Spleen (tissue), 11 donors: ENCODE results near the gene TMEM86A. TPM values are rescaled to one million over a fixed set of nuclear protein-coding genes. Genes with fewer than 3 reads are reported as not detected.

Experiments used
- DNase-seq: peaks from one replicate; pipeline ENCODE4 v3.0.0-alpha.2; 2020
- H3K27ac ChIP-seq, 8 donors: fragments of 200-600 bp; sonication (generic) in 7 of 8; 1 replicate in 4 of 8; 2 replicates in 4 of 8; pipeline versions ENCODE4 v1.5.0 to v1.8.0; 2016 to 2021; ENCODE audit warnings: inconsistent platforms in 4 of 8, mild to moderate bottlenecking in 4 of 8, moderate library complexity in 1 of 8
- H3K27me3 ChIP-seq, 7 donors: fragments of 200-600 bp; sonication (generic) in 6 of 7; replicated peaks in 1 of 7; 1 replicate in 4 of 7; 2 replicates in 3 of 7; pipeline versions ENCODE4 v1.5.0 to v1.8.0; 2016 to 2021; ENCODE audit warnings: inconsistent platforms in 3 of 7, mild to moderate bottlenecking in 1 of 7
- H3K36me3 ChIP-seq, 6 donors: fragments of 200-600 bp; sonication (generic) in 5 of 6; 1 replicate in 4 of 6; 2 replicates in 2 of 6; pipeline versions ENCODE4 v1.5.0 to v1.8.0; 2016 to 2021; ENCODE audit warnings: inconsistent platforms in 2 of 6
- H3K4me1 ChIP-seq, 6 donors: fragments of 200-600 bp; sonication (generic) in 5 of 6; 1 replicate in 3 of 6; 2 replicates in 3 of 6; pipeline versions ENCODE4 v1.5.0 to v1.8.0; 2016 to 2021; ENCODE audit warnings: inconsistent platforms in 3 of 6
- H3K4me3 ChIP-seq, 8 donors: fragments of 200-600 bp; sonication (generic) in 7 of 8; 1 replicate in 4 of 8; 2 replicates in 4 of 8; pipeline versions ENCODE4 v1.5.0 to v1.8.0; 2016 to 2021; ENCODE audit warnings: inconsistent platforms in 4 of 8, mild to moderate bottlenecking in 4 of 8, moderate library complexity in 2 of 8
- H3K9me3 ChIP-seq, 8 donors: fragments of 200-600 bp; sonication (generic) in 7 of 8; 1 replicate in 4 of 8; 2 replicates in 4 of 8; pipeline versions ENCODE4 v1.5.0 to v1.8.0; 2016 to 2021; ENCODE audit warnings: inconsistent platforms in 4 of 8
- POLR2A ChIP-seq, 3 donors: fragments of 450-650 bp; IDR thresholded peaks; one replicate each; pipeline ENCODE4 v1.5.1; 2017; ENCODE audit warnings: antibody characterized with exemption in 3 of 3, mild to moderate bottlenecking in 1 of 3
- POLR2AphosphoS5 ChIP-seq, 3 donors: sonication (generic); formaldehyde crosslinking; IDR thresholded peaks; one replicate each; pipeline ENCODE4 v1.5.1; 2017; ENCODE audit warnings: antibody characterized with exemption in 3 of 3
- WGBS, 5 donors: extraction: QIAGEN DNeasy Blood & Tissue Kit in 3 of 5; methylation state at CpG; one replicate each; pipeline versions ENCODE4 v1.1.5 to v1.1.7; 2013 to 2018; 5-methylcytosine and 5-hydroxymethylcytosine counted together
- intact Hi-C: fragments of 100-400 bp; cut with DNase I; formaldehyde crosslinking; loops from one replicate; pipeline ENCODE4 v1.15.0; 2023; ENCODE audit warnings: low total_unique reads
- polyA plus RNA-seq, 3 donors: library from polyadenylated mRNA; stranded (reverse); fragments of 200-250 nt; gene quantifications; one replicate each; pipeline ENCODE4 v1.2.1, GENCODE V29; 2013
- total RNA-seq, 7 donors: library from RNA; depleted of rRNA in 3 of 7; stranded (reverse); fragments of >200 nt in 3 of 7; fragmentation: NEBNext Ultra II Directional in 4 of 7; extraction: Animal tissue kit (Norgen Biotek cat#: 25700) in 4 of 7; gene quantifications; one replicate each; pipeline versions ENCODE4 v1.1.0 to v1.2.1, GENCODE V29; 2016 to 2021
- TF ChIP-seq, protein P1 (sequence below), 11 experiments: fragments of 200-600 bp in 7 of 11; fragments of 450-650 bp in 4 of 11; sonication (generic) in 4 of 11; IDR thresholded peaks in 8 of 11; conservative IDR thresholded peaks in 3 of 11; 1 replicate in 7 of 11; 2 replicates in 4 of 11; pipeline versions ENCODE4 v1.4.0 to v1.8.0; 2016 to 2021; ENCODE audit warnings: antibody characterized with exemption in 11 of 11, inconsistent platforms in 4 of 11, mild to moderate bottlenecking in 1 of 11
- donor health status: healthy with polysubstance abuse.
- donor health status: DM: no; HTN: no; CAD: no; lungs with moderate emphysema.
- donor health status: DM: no; HTN: no; CAD: no.
- donor health status: Bipolar disorder and iron deficiency.
- donor health status: healthy.
- donor health status: DM: no; HTN: no; CAD: no.
- donor health status: DM: yes; HTN: yes; CAD: no.

TMEM86A gene
- total and polyA plus RNA-seq, 10 donors: 0.98 to 25.0 (median 9.9) TPM

DNA sequence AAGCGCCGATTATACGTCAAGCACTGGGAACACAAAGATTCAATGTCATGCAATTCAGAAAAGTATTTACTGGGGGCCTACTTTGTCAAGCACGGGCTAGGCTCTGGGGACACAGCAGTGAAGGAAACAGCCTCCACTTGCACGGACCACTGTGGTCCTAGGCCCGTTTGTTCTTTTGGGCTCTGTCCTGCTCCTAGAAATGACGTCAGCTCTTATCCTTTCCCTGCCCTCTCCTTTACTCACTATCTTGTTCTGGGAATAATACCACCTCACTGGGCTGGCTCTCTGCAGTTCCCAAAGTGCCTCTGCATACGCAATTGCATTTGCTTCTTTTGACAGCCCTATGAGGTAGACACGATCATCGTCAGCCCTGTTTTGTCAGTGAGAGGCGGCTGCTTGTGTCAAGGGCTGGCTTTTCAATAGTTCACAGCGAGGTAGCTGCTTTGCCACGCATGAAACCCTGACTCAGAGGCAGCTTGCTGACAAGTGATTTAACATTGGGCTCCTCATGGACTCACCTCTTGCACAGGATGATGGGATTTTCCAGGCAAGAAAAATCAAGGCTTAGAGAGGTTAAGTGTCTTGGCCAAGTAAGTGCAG lies 50.3 kb downstream of the TMEM86A start:
- DNase-seq: no peak
- no peaks in the 10 kb centered on the region for H3K4me1 ChIP-seq
- TF ChIP-seq, protein P1, sequence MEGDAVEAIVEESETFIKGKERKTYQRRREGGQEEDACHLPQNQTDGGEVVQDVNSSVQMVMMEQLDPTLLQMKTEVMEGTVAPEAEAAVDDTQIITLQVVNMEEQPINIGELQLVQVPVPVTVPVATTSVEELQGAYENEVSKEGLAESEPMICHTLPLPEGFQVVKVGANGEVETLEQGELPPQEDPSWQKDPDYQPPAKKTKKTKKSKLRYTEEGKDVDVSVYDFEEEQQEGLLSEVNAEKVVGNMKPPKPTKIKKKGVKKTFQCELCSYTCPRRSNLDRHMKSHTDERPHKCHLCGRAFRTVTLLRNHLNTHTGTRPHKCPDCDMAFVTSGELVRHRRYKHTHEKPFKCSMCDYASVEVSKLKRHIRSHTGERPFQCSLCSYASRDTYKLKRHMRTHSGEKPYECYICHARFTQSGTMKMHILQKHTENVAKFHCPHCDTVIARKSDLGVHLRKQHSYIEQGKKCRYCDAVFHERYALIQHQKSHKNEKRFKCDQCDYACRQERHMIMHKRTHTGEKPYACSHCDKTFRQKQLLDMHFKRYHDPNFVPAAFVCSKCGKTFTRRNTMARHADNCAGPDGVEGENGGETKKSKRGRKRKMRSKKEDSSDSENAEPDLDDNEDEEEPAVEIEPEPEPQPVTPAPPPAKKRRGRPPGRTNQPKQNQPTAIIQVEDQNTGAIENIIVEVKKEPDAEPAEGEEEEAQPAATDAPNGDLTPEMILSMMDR (IDR thresholded peaks at IDR 0.05 in 8 of 11, conservative IDR thresholded peaks at IDR 0.05 in 3 of 11): no peak
- TF ChIP-seq POLR2AphosphoS5 (IDR thresholded peaks at IDR 0.05): no peak
- no peak for TF ChIP-seq POLR2A (IDR thresholded peaks at IDR 0.05)
- intact Hi-C loops: no loop called here
- no peaks in the 10 kb centered on the region for H3K27me3 ChIP-seq
- no peaks in the 10 kb centered on the region for H3K36me3 ChIP-seq
- no peak overlapping the region for H3K27ac ChIP-seq
- no peak overlapping the region for H3K4me3 ChIP-seq
- no peaks in the 10 kb centered on the region for H3K9me3 ChIP-seq
- WGBS, 5 donors: 84 to 93% (median 87%) methylated on average over 13 of the region's 13 CpGs

DNA sequence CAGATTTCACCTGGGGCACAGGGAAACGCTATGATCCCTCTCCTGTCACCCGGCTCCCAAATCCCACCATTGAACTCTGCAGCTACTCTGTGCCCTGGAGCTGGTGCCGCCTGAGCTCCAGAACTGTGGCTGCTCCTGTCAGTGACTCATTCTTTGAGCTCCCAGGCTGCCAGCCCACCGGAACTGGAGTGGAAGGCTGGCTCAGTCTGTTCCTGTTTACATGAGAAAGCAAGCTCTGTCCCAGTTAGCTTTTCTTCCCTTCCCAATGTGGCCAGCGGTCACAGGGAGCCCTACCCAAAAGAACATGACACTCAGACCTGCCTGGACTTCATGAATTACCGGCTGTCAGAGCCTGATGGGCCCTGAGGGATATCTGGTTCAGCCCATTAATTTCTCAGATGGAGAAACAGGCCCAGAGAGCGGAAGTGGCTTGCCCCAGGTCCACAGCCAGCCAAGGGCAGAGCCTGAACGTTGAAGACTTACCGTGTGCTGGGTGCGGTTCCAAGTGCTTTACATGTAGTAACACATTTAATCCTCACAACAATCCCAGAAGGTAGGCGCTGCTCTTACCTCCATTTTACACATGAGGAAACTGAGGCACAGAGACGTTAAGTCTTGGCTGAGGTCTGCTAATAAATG lies 51.2 kb downstream of the TMEM86A start:
- no peak for DNase-seq
- intact Hi-C loops: no loop called here
- 60 to 76% (median 71%) methylated on average over 11 to 12 of the region's 12 CpGs for whole genome bisulfite sequencing, 5 donors
- H3K4me3 ChIP-seq: no peak overlapping the region
- no peaks in the 10 kb centered on the region for H3K27me3 ChIP-seq
- H3K9me3 ChIP-seq: no peaks in the 10 kb centered on the region
- no peaks in the 10 kb centered on the region for H3K4me1 ChIP-seq
- H3K36me3 ChIP-seq: no peaks in the 10 kb centered on the region
- no peak overlapping the region for H3K27ac ChIP-seq
- no peak for TF ChIP-seq POLR2A (IDR thresholded peaks at IDR 0.05)

DNA sequence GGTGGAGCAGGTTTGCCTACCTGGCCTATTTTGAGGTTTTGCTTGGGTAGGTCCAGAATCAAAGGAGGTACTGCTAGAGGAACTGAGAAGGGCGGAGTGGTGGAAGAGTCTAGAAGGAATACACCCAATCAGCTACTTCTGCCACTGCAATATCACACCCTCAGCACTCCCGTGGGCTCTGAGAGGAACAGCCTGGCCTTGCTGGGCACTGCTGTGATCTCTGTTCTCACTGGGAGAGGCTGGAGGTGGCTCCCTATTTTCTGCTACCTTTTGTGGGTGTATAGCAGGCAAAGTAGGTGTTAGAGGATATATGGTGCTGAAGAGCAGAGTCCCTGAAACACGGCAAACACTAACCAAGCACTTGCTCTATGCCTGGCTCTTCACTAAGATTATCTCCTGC lies 52.4 kb downstream of the TMEM86A start:
- intact Hi-C loops: no loop called here
- Histone ChIP-seq H3K36me3 (no peaks in the 10 kb centered on the region), H3K4me3 (no peak overlapping the region), H3K4me1 (no peaks in the 10 kb centered on the region), H3K27me3 (no peaks in the 10 kb centered on the region), H3K27ac (no peak overlapping the region), H3K9me3 (no peaks in the 10 kb centered on the region)
- TF ChIP-seq POLR2AphosphoS5 (IDR thresholded peaks at IDR 0.05): no peak
- TF ChIP-seq, protein P1 (IDR thresholded peaks at IDR 0.05 in 8 of 11, conservative IDR thresholded peaks at IDR 0.05 in 3 of 11): no peak
- TF ChIP-seq POLR2A (IDR thresholded peaks at IDR 0.05): no peak
- 67 to 84% (median 79%) methylated on average over 3 of the region's 3 CpGs for WGBS, 5 donors
- no peak for DNase-seq

DNA sequence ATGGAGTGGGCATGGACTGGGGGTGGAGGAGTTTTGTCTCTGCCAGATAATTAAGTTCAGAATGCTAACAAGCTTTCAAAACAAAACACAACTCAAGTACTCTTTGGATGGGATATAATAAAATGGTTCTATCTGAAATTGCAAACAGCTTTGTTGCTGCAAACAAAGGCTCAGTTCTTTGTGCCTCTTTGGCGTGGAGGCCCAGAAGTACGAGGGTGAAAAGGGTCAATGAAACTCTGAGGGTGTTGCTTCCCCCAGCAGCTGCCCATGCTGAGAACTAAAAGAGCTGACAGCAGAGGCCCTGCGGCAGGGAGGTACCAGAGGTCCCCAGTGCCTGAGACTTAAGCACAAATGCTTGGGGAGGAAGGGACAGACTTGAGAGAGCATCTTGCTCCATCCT lies 53.9 kb downstream of the TMEM86A start:
- Histone ChIP-seq H3K9me3 (no peaks in the 10 kb centered on the region), H3K27ac (no peak overlapping the region), H3K36me3 (no peaks in the 10 kb centered on the region), H3K4me3 (no peak overlapping the region), H3K4me1 (no peaks in the 10 kb centered on the region), H3K27me3 (no peaks in the 10 kb centered on the region)
- intact Hi-C loops: no loop called here
- no peak for DNase-seq
- no peak for TF ChIP-seq POLR2AphosphoS5 (IDR thresholded peaks at IDR 0.05)
- no peak for TF ChIP-seq POLR2A (IDR thresholded peaks at IDR 0.05)
- TF ChIP-seq, protein P1 (IDR thresholded peaks at IDR 0.05 in 8 of 11, conservative IDR thresholded peaks at IDR 0.05 in 3 of 11): no peak
- WGBS, 5 donors: 41 to 64% (median 55%) methylated on average over 3 of the region's 3 CpGs
